Spleen (tissue), 11 donors: ENCODE results near the gene DUSP3. TPM values are rescaled to one million over a fixed set of nuclear protein-coding genes. Genes with fewer than 3 reads are reported as not detected.

ENCODE experiments used
- DNase-seq: peaks from one replicate; pipeline ENCODE4 v3.0.0-alpha.2; 2020
- H3K27ac ChIP-seq, 8 donors: fragments of 200-600 bp; sonication (generic) in 7 of 8; 1 replicate in 4 of 8; 2 replicates in 4 of 8; pipeline versions ENCODE4 v1.5.0 to v1.8.0; 2016 to 2021; ENCODE audit warnings: inconsistent platforms in 4 of 8, mild to moderate bottlenecking in 4 of 8, moderate library complexity in 1 of 8
- H3K27me3 ChIP-seq, 7 donors: fragments of 200-600 bp; sonication (generic) in 6 of 7; replicated peaks in 1 of 7; 1 replicate in 4 of 7; 2 replicates in 3 of 7; pipeline versions ENCODE4 v1.5.0 to v1.8.0; 2016 to 2021; ENCODE audit warnings: inconsistent platforms in 3 of 7, mild to moderate bottlenecking in 1 of 7
- H3K36me3 ChIP-seq, 6 donors: fragments of 200-600 bp; sonication (generic) in 5 of 6; 1 replicate in 4 of 6; 2 replicates in 2 of 6; pipeline versions ENCODE4 v1.5.0 to v1.8.0; 2016 to 2021; ENCODE audit warnings: inconsistent platforms in 2 of 6
- H3K4me1 ChIP-seq, 6 donors: fragments of 200-600 bp; sonication (generic) in 5 of 6; 1 replicate in 3 of 6; 2 replicates in 3 of 6; pipeline versions ENCODE4 v1.5.0 to v1.8.0; 2016 to 2021; ENCODE audit warnings: inconsistent platforms in 3 of 6
- H3K4me3 ChIP-seq, 8 donors: fragments of 200-600 bp; sonication (generic) in 7 of 8; 1 replicate in 4 of 8; 2 replicates in 4 of 8; pipeline versions ENCODE4 v1.5.0 to v1.8.0; 2016 to 2021; ENCODE audit warnings: inconsistent platforms in 4 of 8, mild to moderate bottlenecking in 4 of 8, moderate library complexity in 2 of 8
- H3K9me3 ChIP-seq, 8 donors: fragments of 200-600 bp; sonication (generic) in 7 of 8; 1 replicate in 4 of 8; 2 replicates in 4 of 8; pipeline versions ENCODE4 v1.5.0 to v1.8.0; 2016 to 2021; ENCODE audit warnings: inconsistent platforms in 4 of 8
- CTCF ChIP-seq, 11 experiments: fragments of 200-600 bp in 7 of 11; fragments of 450-650 bp in 4 of 11; sonication (generic) in 4 of 11; IDR thresholded peaks in 8 of 11; conservative IDR thresholded peaks in 3 of 11; 1 replicate in 7 of 11; 2 replicates in 4 of 11; pipeline versions ENCODE4 v1.4.0 to v1.8.0; 2016 to 2021; ENCODE audit warnings: antibody characterized with exemption in 11 of 11, inconsistent platforms in 4 of 11, mild to moderate bottlenecking in 1 of 11
- POLR2A ChIP-seq, 3 donors: fragments of 450-650 bp; IDR thresholded peaks; one replicate each; pipeline ENCODE4 v1.5.1; 2017; ENCODE audit warnings: antibody characterized with exemption in 3 of 3, mild to moderate bottlenecking in 1 of 3
- POLR2AphosphoS5 ChIP-seq, 3 donors: sonication (generic); formaldehyde crosslinking; IDR thresholded peaks; one replicate each; pipeline ENCODE4 v1.5.1; 2017; ENCODE audit warnings: antibody characterized with exemption in 3 of 3
- WGBS, 5 donors: extraction: QIAGEN DNeasy Blood & Tissue Kit in 3 of 5; methylation state at CpG; one replicate each; pipeline versions ENCODE4 v1.1.5 to v1.1.7; 2013 to 2018; 5-methylcytosine and 5-hydroxymethylcytosine counted together
- intact Hi-C: fragments of 100-400 bp; cut with DNase I; formaldehyde crosslinking; loops from one replicate; pipeline ENCODE4 v1.15.0; 2023; ENCODE audit warnings: low total_unique reads
- polyA plus RNA-seq, 3 donors: library from polyadenylated mRNA; stranded (reverse); fragments of 200-250 nt; gene quantifications; one replicate each; pipeline ENCODE4 v1.2.1, GENCODE V29; 2013
- total RNA-seq, 7 donors: library from RNA; depleted of rRNA in 3 of 7; stranded (reverse); fragments of >200 nt in 3 of 7; fragmentation: NEBNext Ultra II Directional in 4 of 7; extraction: Animal tissue kit (Norgen Biotek cat#: 25700) in 4 of 7; gene quantifications; one replicate each; pipeline versions ENCODE4 v1.1.0 to v1.2.1, GENCODE V29; 2016 to 2021
- donor health status: healthy with polysubstance abuse.
- donor health status: DM: no; HTN: no; CAD: no; lungs with moderate emphysema.
- donor health status: DM: no; HTN: no; CAD: no.
- donor health status: Bipolar disorder and iron deficiency.
- donor health status: healthy.
- donor health status: DM: no; HTN: no; CAD: no.
- donor health status: DM: yes; HTN: yes; CAD: no.

Gene DUSP3
- total and polyA plus RNA-seq, 10 donors: 25.7 to 96.2 (median 68.9) TPM

DNA sequence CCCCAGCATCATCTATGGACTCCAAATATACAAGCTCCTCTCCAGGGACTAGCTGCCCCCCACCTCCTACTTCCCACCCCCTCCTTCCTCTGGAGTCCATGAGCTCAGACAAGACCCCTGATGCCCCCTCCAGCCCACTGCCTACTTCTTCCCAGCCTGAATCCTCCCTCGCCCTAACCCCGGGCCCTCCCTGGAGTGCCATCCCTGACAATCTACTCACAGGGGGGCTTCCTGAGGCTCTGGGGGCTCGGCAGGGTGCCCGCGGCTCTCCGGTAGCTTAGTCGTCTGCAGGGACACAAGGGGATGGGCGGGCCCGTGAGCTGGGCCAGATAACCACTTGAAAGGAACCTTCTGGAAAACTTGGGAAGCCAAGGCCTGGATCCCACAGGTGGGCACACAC lies 39.0 kb upstream of the DUSP3 start:
- H3K4me3 ChIP-seq: no peak overlapping the region
- no peaks in the 10 kb centered on the region for H3K9me3 ChIP-seq
- H3K27me3 ChIP-seq: peaks cover 0 to 6% (median 0%) of the 10 kb centered on the region in 7 donors
- peaks cover 0 to 4% (median 0%) of the 10 kb centered on the region in 6 donors for H3K4me1 ChIP-seq
- H3K27ac ChIP-seq: no peak overlapping the region
- no peak for TF ChIP-seq POLR2A (IDR thresholded peaks at IDR 0.05)
- no peak for TF ChIP-seq CTCF (IDR thresholded peaks at IDR 0.05 in 8 of 11, conservative IDR thresholded peaks at IDR 0.05 in 3 of 11)
- no peak for TF ChIP-seq POLR2AphosphoS5 (IDR thresholded peaks at IDR 0.05)
- 92 to 99% (median 96%) methylated on average over 9 of the region's 9 CpGs for WGBS, 5 donors
- H3K36me3 ChIP-seq: peaks cover 0 to 11% (median 0%) of the 10 kb centered on the region in 6 donors
- DNase-seq: no peak
- intact Hi-C loops: no loop called here

DNA sequence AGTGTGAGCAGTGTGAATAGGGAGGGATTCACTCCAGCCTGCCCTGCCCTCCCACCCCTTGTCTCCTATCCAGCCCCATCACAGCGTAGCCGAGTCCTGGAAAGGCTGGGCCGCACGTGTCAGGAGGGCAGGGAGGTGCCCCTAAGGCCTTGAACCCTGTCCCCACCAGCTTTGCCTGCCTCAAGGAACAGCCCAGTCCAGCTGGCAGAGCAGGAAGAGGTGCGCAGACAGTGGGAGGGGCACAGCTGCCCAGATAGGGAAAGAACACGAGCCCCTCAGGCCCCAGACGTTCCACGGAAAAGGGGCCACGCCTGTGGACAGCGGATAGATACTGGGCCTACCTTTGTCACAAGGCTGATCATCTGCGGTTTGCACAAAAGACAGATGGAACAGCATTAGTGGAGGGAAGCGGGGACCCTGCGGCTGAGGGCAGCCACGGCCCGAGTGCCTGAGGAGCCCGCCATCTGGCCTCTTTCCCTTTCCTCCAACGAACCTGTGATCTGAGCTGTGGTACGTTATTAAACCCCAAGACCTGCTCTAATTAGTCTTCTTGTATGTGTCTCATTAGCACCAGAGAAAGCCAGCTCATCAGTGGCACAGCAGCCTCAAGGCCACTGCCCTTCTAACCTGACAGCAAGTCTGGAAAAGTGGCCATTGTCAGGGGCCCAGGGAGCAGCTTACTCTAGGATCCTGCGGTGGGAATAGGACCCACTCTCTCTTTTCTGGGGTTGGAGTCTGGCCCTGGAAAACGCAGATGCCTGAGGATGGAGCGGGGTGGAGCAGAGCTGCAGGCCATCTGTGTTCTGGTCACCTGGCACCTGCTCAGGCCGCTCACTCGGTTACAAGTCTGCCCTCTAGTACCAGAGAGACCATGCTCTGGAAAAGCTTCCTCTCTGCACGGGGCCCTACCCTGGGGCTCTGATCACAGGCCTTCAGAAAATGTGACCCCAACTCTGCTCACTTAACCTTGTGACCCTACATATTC lies 37.9 kb upstream of the DUSP3 start:
- peaks cover 0 to 4% (median 0%) of the 10 kb centered on the region in 6 donors for H3K4me1 ChIP-seq

GRCh38 chr17:43814714-43815113 lies 35.9 kb upstream of the DUSP3 start:
- no peaks in the 10 kb centered on the region for H3K9me3 ChIP-seq
- H3K4me1 ChIP-seq: peaks cover 0 to 4% (median 0%) of the 10 kb centered on the region in 6 donors
- no peak overlapping the region for H3K27ac ChIP-seq
- H3K36me3 ChIP-seq: peaks cover 0 to 16% (median 0%) of the 10 kb centered on the region in 6 donors
- TF ChIP-seq POLR2AphosphoS5 (IDR thresholded peaks at IDR 0.05) (no peak), CTCF (IDR thresholded peaks at IDR 0.05 in 8 of 11, conservative IDR thresholded peaks at IDR 0.05 in 3 of 11) (no peak), POLR2A (IDR thresholded peaks at IDR 0.05) (no peak)
- 18 to 55% (median 29%) methylated on average over 1 of the region's 1 CpG for WGBS, 5 donors
- peaks cover 0 to 9% (median 0%) of the 10 kb centered on the region in 7 donors for H3K27me3 ChIP-seq
- DNase-seq: no peak
- no peak overlapping the region for H3K4me3 ChIP-seq
- intact Hi-C loops: no loop called here

More for the DNA sequence above, 37.9 kb upstream of the DUSP3 start:
- no peak for DNase-seq
- 82 to 92% (median 88%) methylated on average over 21 to 24 of the region's 24 CpGs for WGBS, 5 donors
- Histone ChIP-seq H3K36me3 (peaks cover 0 to 16% (median 0%) of the 10 kb centered on the region in 6 donors), H3K27me3 (peaks cover 0 to 9% (median 0%) of the 10 kb centered on the region in 7 donors), H3K9me3 (no peaks in the 10 kb centered on the region), H3K4me3 (no peak overlapping the region), H3K27ac (no peak overlapping the region)
- intact Hi-C loops: no loop called here
- no peak for TF ChIP-seq POLR2A (IDR thresholded peaks at IDR 0.05)
- no peak for TF ChIP-seq CTCF (IDR thresholded peaks at IDR 0.05 in 8 of 11, conservative IDR thresholded peaks at IDR 0.05 in 3 of 11)
- no peak for TF ChIP-seq POLR2AphosphoS5 (IDR thresholded peaks at IDR 0.05)

DNA sequence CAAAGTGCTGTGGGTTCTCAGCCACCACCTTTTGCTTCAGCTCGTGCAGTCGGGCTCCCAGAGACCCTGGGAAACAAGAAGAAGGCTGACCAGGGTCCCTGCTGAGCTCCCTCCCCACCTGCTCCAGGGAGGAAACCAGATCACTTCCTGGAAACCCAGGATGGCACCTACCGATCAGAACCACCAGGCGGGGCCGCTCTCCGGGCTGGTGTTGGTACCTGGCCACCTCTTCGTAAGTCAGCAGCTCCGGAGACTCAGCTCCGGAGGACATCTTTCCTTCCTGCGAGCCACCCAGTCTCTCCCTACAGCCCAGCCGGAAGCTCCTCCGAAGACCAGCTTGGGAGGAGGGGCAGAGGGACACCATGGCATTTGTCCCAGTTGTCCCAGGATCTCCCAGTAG lies 35.2 kb upstream of the DUSP3 start:
- intact Hi-C loops: no loop called here
- no peak for DNase-seq
- TF ChIP-seq CTCF (IDR thresholded peaks at IDR 0.05 in 8 of 11, conservative IDR thresholded peaks at IDR 0.05 in 3 of 11): no peak
- no peak for TF ChIP-seq POLR2A (IDR thresholded peaks at IDR 0.05)
- TF ChIP-seq POLR2AphosphoS5 (IDR thresholded peaks at IDR 0.05): no peak
- 77 to 90% (median 85%) methylated on average over 10 to 12 of the region's 12 CpGs for WGBS, 5 donors
- Histone ChIP-seq H3K9me3 (no peaks in the 10 kb centered on the region), H3K27ac (no peak overlapping the region), H3K36me3 (peaks cover 0 to 16% (median 0%) of the 10 kb centered on the region in 6 donors), H3K4me3 (no peak overlapping the region), H3K4me1 (no peaks in the 10 kb centered on the region), H3K27me3 (peaks cover 0 to 9% (median 0%) of the 10 kb centered on the region in 7 donors)
